Osteoblast (primary cell): ENCODE measurements around the gene SERPINA6. TPM values are rescaled to one million over a fixed set of nuclear protein-coding genes. Genes with fewer than 3 reads are reported as not detected.

Experiments
- DNase-seq: peaks from one replicate; pipeline ENCODE4 v3.0.0; 2011; ENCODE audit warnings: low spot score, mixed read lengths; ENCODE audit not compliant: insufficient read length; ENCODE audit errors: missing footprints
- H2AFZ ChIP-seq: 2 replicates; pipeline ENCODE4 v1.6.0; 2011; ENCODE audit warnings: mild to moderate bottlenecking, low read length
- H3K27ac ChIP-seq: 2 replicates; pipeline ENCODE4 v1.5.1; 2011; ENCODE audit warnings: mild to moderate bottlenecking, low read depth, low read length, moderate library complexity
- H3K27me3 ChIP-seq: 2 replicates; pipeline ENCODE4 v1.6.0; 2012; ENCODE audit warnings: mild to moderate bottlenecking, control low read depth, inconsistent platforms, low read length, moderate library complexity; ENCODE audit not compliant: insufficient read depth
- H3K36me3 ChIP-seq: 2 replicates; pipeline ENCODE4 v1.5.1; 2011; ENCODE audit warnings: mild to moderate bottlenecking, low read length, control low read depth, moderate library complexity; ENCODE audit not compliant: insufficient read depth
- H3K4me1 ChIP-seq: 2 replicates; pipeline ENCODE4 v1.5.1; 2011; ENCODE audit warnings: mild to moderate bottlenecking, low read length, control low read depth, moderate library complexity; ENCODE audit not compliant: insufficient read depth
- H3K4me2 ChIP-seq: 2 replicates; pipeline ENCODE4 v1.6.0; 2011; ENCODE audit warnings: mild to moderate bottlenecking, low read length; ENCODE audit not compliant: insufficient read depth
- H3K4me3 ChIP-seq: fragments of 200-600 bp; sonication (generic); 3 replicates; pipeline ENCODE4 v1.5.1; 2012; ENCODE audit warnings: mild to moderate bottlenecking, low read length, inconsistent platforms; ENCODE audit not compliant: insufficient read depth
- H3K79me2 ChIP-seq: 2 replicates; pipeline ENCODE4 v1.6.0; 2012; ENCODE audit warnings: mild to moderate bottlenecking, low read length, control low read depth, inconsistent platforms; ENCODE audit not compliant: insufficient read depth
- H3K9me3 ChIP-seq: 2 replicates; pipeline ENCODE4 v1.5.1; 2011; ENCODE audit warnings: low read depth, low read length, control low read depth
- H4K20me1 ChIP-seq: 2 replicates; pipeline ENCODE4 v1.6.0; 2012; ENCODE audit warnings: mild to moderate bottlenecking, low read length, control low read depth; ENCODE audit not compliant: insufficient read depth
- total RNA-seq: library from RNA; depleted of rRNA; stranded (reverse); fragments of >200 nt; gene quantifications from 2 replicates; pipeline ENCODE4 v1.2.3, GENCODE V29; 2012
- TF ChIP-seq, protein P1 (sequence below): IDR thresholded peaks from 2 replicates; pipeline ENCODE4 v1.5.1; 2011; ENCODE audit warnings: mild to moderate bottlenecking, low read depth, low read length, moderate library complexity; ENCODE audit errors: extremely low read depth

The SERPINA6 gene
- total RNA-seq, 1 donor = not detected

DNA sequence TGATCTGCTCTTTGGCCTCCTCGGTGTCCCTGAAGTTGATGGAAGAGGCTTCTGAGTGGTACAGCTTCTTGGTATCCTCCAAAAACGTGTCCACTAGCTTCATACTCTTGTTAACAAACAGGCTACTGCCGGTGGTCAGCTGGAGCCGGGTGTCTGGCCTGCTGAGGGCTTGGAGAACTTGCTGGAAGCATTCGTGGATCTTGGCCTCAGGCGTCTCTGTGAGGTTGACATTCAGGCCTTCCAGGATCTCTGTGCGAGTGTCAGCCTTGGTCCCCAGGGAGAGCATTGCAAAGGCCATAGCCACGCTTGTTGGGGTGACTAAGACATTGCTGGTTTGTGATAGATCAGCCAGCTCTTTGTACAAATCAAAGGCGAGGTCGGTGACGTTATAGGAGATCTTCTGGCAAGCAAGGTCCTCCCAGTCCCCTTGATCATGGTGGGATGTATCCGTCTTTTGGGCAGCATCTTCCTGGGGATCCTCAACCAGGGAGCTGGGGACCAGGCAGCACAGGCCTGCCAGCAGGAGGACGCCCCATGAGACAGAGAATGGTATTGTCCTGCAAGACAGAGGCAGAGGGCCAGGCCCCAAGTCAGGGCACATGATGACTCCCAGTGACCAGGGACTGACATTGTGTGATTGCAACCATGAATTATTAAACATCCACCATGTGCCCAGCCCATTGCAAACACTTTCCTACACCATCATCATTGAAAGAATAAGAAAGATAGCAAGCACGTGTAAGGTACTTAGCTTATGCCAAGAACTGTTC lies 43.2 kb upstream of the SERPINA6 start, which contains the start of gene SERPINA2:
SERPINA2 (minus strand) TSS at position 553 of the 770 bp plus-strand sequence.
- no peaks in the 10 kb centered on the region for H4K20me1 ChIP-seq
- H3K9me3 ChIP-seq = no peaks in the 10 kb centered on the region
- no peaks in the 10 kb centered on the region for H3K79me2 ChIP-seq
- no peak within 1 kb of the TSS for H3K4me3 ChIP-seq
- H3K36me3 ChIP-seq = no peaks in the 10 kb centered on the region
- H2AFZ ChIP-seq = no peak within 1 kb of the TSS
- no peaks in the 10 kb centered on the region for H3K27me3 ChIP-seq
- H3K4me1 ChIP-seq = no peaks in the 10 kb centered on the region
- H3K27ac ChIP-seq = no peak within 1 kb of the TSS
- no peak for DNase-seq
- no peak within 1 kb of the TSS for H3K4me2 ChIP-seq
- TF ChIP-seq, protein P1, sequence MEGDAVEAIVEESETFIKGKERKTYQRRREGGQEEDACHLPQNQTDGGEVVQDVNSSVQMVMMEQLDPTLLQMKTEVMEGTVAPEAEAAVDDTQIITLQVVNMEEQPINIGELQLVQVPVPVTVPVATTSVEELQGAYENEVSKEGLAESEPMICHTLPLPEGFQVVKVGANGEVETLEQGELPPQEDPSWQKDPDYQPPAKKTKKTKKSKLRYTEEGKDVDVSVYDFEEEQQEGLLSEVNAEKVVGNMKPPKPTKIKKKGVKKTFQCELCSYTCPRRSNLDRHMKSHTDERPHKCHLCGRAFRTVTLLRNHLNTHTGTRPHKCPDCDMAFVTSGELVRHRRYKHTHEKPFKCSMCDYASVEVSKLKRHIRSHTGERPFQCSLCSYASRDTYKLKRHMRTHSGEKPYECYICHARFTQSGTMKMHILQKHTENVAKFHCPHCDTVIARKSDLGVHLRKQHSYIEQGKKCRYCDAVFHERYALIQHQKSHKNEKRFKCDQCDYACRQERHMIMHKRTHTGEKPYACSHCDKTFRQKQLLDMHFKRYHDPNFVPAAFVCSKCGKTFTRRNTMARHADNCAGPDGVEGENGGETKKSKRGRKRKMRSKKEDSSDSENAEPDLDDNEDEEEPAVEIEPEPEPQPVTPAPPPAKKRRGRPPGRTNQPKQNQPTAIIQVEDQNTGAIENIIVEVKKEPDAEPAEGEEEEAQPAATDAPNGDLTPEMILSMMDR = no peak

DNA sequence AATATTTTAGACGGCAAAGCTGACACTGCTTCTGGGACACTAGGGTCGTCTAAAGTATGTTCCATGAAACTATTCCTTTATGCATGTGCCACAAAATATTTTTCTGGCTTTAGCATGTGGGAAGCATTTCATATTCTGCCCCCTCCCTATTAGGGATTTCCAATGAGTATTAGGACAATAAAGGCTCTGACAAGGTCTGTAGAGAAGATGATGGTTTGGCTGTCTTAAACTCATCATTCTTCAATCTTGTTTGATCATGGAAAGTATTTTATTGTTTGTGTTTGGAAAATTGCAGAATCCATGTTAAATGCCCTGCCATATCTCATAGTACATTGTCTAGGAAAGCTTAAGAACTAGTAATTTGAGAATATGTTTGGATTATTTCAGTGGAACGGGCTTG lies 42.5 kb upstream of the SERPINA6 start:
- no peak for DNase-seq
- no peak overlapping the region for H3K4me3 ChIP-seq
- TF ChIP-seq, protein P1 = no peak
- no peaks in the 10 kb centered on the region for H3K27me3 ChIP-seq
- no peaks in the 10 kb centered on the region for H3K4me1 ChIP-seq
- H3K27ac ChIP-seq = no peak overlapping the region
- no peaks in the 10 kb centered on the region for H3K9me3 ChIP-seq
- no peaks in the 10 kb centered on the region for H3K79me2 ChIP-seq
- no peaks in the 10 kb centered on the region for H4K20me1 ChIP-seq
- H3K4me2 ChIP-seq = no peak overlapping the region
- H2AFZ ChIP-seq = no peak overlapping the region
- H3K36me3 ChIP-seq = no peaks in the 10 kb centered on the region

DNA sequence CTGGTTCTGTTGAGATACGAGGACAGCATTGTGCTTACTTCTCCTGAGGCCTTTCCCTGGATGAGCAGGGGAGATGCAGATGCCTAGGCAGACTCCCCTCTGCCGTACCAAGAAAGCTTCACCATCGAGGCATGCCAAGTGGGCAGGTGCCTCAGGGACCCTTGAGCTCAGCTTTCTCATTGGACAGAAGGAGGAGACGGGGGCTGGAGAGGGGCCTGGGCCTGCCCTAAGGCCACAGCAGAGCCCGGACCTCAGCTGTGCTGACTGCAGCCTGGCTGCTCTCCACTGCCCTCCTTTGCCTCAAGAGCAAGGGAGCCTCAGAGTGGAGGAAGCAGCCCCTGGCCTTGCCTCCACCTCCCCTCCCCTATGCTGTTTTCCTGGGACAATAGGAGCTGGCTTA lies 41.8 kb upstream of the SERPINA6 start:
- Histone ChIP-seq H3K9me3 (no peaks in the 10 kb centered on the region), H2AFZ (no peak overlapping the region), H3K27ac (no peak overlapping the region), H4K20me1 (no peaks in the 10 kb centered on the region), H3K4me2 (no peak overlapping the region), H3K27me3 (no peaks in the 10 kb centered on the region), H3K36me3 (no peaks in the 10 kb centered on the region), H3K79me2 (no peaks in the 10 kb centered on the region), H3K4me3 (no peak overlapping the region), H3K4me1 (no peaks in the 10 kb centered on the region)
- TF ChIP-seq, protein P1 = no peak
- no peak for DNase-seq

DNA sequence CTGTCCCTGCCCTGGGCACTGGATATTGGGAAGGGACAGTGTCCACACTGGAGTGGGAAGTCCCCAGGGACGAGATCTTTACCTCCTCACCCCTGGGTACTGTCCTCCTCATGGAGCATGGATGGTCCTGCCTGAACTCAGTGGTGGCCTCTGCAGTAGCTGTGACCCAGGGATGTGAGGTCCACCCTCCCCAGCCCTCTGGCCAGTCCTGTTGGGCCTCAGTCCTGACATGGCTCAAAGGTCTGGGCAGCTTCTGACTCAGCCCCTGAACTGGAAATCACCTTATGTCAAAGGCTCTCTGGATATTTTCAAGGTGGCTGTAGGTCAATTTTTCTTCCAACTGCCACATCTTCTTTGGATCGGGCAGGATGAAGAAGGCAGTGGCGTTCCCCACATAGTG lies 40.9 kb upstream of the SERPINA6 start:
- Histone ChIP-seq H3K27me3 (no peaks in the 10 kb centered on the region), H3K36me3 (no peaks in the 10 kb centered on the region), H3K27ac (no peak overlapping the region), H3K79me2 (no peaks in the 10 kb centered on the region), H4K20me1 (no peaks in the 10 kb centered on the region), H3K4me3 (no peak overlapping the region), H3K4me2 (no peak overlapping the region), H3K9me3 (no peaks in the 10 kb centered on the region), H2AFZ (no peak overlapping the region), H3K4me1 (no peaks in the 10 kb centered on the region)
- TF ChIP-seq, protein P1 = no peak
- no peak for DNase-seq
